ENCODE data around the gene ZFAND6.

Gene ZFAND6

DNA sequence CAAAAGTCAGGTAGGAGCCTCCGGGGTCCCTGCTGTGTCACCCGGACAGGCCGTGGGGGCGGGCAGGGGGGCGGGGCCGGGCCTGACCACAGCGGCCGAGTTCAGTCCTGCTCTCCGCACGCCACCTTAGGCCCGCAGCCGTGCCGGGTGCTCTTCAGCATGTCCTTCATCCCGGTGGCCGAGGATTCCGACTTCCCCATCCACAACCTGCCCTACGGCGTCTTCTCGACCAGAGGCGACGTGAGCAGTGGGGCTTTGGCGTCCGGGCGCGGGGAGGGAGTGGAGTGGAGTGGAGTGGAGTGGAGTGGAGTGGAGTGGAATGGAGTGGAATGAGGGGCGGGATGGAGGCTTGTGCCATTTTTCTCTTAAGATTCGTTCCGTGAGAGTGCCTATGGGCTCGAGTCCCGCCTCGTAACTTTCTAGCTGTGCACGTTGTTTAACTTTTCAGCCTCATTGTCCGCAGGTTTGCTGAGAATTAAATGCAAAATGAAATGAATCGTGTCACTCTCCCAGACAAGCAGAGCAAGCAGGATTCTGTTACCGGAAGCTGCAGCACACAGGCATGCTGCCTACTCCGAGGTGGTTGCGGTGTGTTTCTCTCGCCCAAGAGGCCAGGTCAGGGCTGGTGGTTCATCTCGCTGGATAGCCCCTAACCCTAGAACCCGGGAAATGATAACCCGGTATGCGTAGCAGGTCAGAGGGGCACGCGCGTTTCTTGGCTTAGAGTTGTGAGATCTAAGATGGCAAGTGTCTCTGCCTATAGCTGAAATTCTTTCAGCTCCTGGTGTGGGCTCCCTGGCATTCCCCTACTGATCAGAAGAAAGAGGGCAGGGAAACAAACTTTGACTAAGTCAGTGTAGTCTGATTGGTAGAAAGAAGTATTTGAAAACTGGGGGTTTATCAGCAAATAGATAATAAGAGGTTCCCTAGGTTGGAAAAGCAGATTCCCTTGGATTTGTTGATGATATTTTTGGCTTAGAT is 93.7 kb downstream of the ZFAND6 start, which contains the start of gene FAH:
Gene FAH (plus strand): TSS at position 104 of the 981 bp plus-strand sequence. CDS start 56 bp downstream, at position 160.
- Histone ChIP-seq H3F3A (ENCODE audit: insufficient read depth, low read length) (no peaks in the 10 kb centered on the region), H2AFZ (ENCODE audit: low read length) (peak within 1 kb of the TSS; percentile 53; the same call in 1 of the 2 replicates), H3K36me3 (ENCODE audit: insufficient read depth, low read length) (no peaks in the 10 kb centered on the region), H3K4me3 (ENCODE audit: low read depth, low read length, poor library complexity, severe bottlenecking) (peak within 1 kb of the TSS; percentile 82), H3K9ac (ENCODE audit: low read length) (peak within 1 kb of the TSS; percentile 69), H3K27ac (ENCODE audit: low read depth, low read length, poor library complexity, severe bottlenecking) (no peak within 1 kb of the TSS), H3K9me3 (ENCODE audit: low read length) (no peaks in the 10 kb centered on the region), H3K4me2 (ENCODE audit: low read length) (peak within 1 kb of the TSS; percentile 74), H3K9me2 (ENCODE audit: low read depth, low read length) (no peaks in the 10 kb centered on the region), H3K27me3 (ENCODE audit: insufficient read depth, low read length) (no peaks in the 10 kb centered on the region), H4K20me1 (ENCODE audit: insufficient read depth, low read length) (no peaks in the 10 kb centered on the region), H3K4me1 (ENCODE audit: insufficient read depth, low read length, severe bottlenecking) (peaks cover 8% of the 10 kb centered on the region), H3K79me2 (ENCODE audit: insufficient read depth, low read length) (no peaks in the 10 kb centered on the region)
- TF ChIP-seq EZH2 (IDR thresholded peaks at IDR 0.05; ENCODE audit: borderline replicate concordance, low read length) (no peak), CTCF (IDR thresholded peaks at IDR 0.05; ENCODE audit: low read length) (no peak)

GRCh38 chr15:80153900-80154299 is 94.4 kb downstream of the ZFAND6 start:
- Histone ChIP-seq H3K27ac (ENCODE audit: low read depth, low read length, poor library complexity, severe bottlenecking) (no peak overlapping the region), H3F3A (ENCODE audit: insufficient read depth, low read length) (no peaks in the 10 kb centered on the region), H3K4me1 (ENCODE audit: insufficient read depth, low read length, severe bottlenecking) (peaks cover 8% of the 10 kb centered on the region), H2AFZ (ENCODE audit: low read length) (no peak overlapping the region), H3K36me3 (ENCODE audit: insufficient read depth, low read length) (no peaks in the 10 kb centered on the region), H3K79me2 (ENCODE audit: insufficient read depth, low read length) (no peaks in the 10 kb centered on the region), H3K9me3 (ENCODE audit: low read length) (no peaks in the 10 kb centered on the region), H3K4me3 (ENCODE audit: low read depth, low read length, poor library complexity, severe bottlenecking) (peak overlapping the region; percentile 82), H3K4me2 (ENCODE audit: low read length) (peak overlapping the region; percentile 73), H4K20me1 (ENCODE audit: insufficient read depth, low read length) (no peaks in the 10 kb centered on the region), H3K9ac (ENCODE audit: low read length) (peak overlapping the region; percentile 69; the same call in 1 of the 2 replicates), H3K9me2 (ENCODE audit: low read depth, low read length) (no peaks in the 10 kb centered on the region), H3K27me3 (ENCODE audit: insufficient read depth, low read length) (no peaks in the 10 kb centered on the region)
- no peak for TF ChIP-seq CTCF (IDR thresholded peaks at IDR 0.05; ENCODE audit: low read length)

DNA sequence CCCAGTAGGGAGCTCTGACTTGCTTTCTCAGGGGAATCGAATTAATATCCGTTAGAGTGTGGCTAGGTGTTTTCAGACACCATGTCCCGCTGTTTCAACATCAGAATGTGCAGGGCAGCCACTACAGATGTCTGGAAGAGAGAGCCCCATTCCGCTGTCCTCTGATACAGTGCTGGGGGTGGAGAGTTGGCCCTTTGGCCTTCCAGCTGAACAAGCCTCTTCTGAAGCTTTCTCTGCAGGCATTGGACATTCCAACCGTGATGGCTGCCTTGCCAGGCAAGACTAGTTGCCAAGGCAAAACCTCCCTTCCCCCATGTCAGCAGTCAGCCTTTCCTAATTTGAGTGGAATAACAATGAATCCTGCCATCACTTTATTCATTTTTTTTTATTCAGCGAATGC is 94.9 kb downstream of the ZFAND6 start:
- no peaks in the 10 kb centered on the region for H3K9me3 ChIP-seq (ENCODE audit: low read length)
- no peaks in the 10 kb centered on the region for H3K36me3 ChIP-seq (ENCODE audit: insufficient read depth, low read length)
- H3K4me1 ChIP-seq (ENCODE audit: insufficient read depth, low read length, severe bottlenecking): peaks cover 8% of the 10 kb centered on the region
- H3K9ac ChIP-seq (ENCODE audit: low read length): no peak overlapping the region
- no peaks in the 10 kb centered on the region for H3F3A ChIP-seq (ENCODE audit: insufficient read depth, low read length)
- H3K27ac ChIP-seq (ENCODE audit: low read depth, low read length, poor library complexity, severe bottlenecking): no peak overlapping the region
- H3K4me3 ChIP-seq (ENCODE audit: low read depth, low read length, poor library complexity, severe bottlenecking): no peak overlapping the region
- no peak overlapping the region for H3K4me2 ChIP-seq (ENCODE audit: low read length)
- H4K20me1 ChIP-seq (ENCODE audit: insufficient read depth, low read length): no peaks in the 10 kb centered on the region
- H3K79me2 ChIP-seq (ENCODE audit: insufficient read depth, low read length): no peaks in the 10 kb centered on the region
- TF ChIP-seq CTCF (IDR thresholded peaks at IDR 0.05; ENCODE audit: low read length) (no peak), EZH2 (IDR thresholded peaks at IDR 0.05; ENCODE audit: borderline replicate concordance, low read length) (no peak)
- H2AFZ ChIP-seq (ENCODE audit: low read length): no peak overlapping the region
- no peaks in the 10 kb centered on the region for H3K27me3 ChIP-seq (ENCODE audit: insufficient read depth, low read length)
- no peaks in the 10 kb centered on the region for H3K9me2 ChIP-seq (ENCODE audit: low read depth, low read length)

Measured in OCI-LY1 (cell line).